Cardiac fibroblast (primary cell): ENCODE measurements around the gene GPR39.

Source experiments
- DNase-seq, 2 donors: peaks; one replicate each; pipeline versions ENCODE4 v3.0.0 to v3.0.0-alpha.2; 2010; ENCODE audit warnings: low read depth in 2 of 2
- H3K4me3 ChIP-seq, 2 donors: replicated peaks in 1 of 2; 1 replicate in 1 of 2; 2 replicates in 1 of 2; pipeline ENCODE4 v1.5.1; 2011; ENCODE audit warnings: low read depth in 2 of 2, low read length in 2 of 2, mild to moderate bottlenecking in 2 of 2, moderate library complexity in 1 of 2
- CTCF ChIP-seq: IDR thresholded peaks from one replicate; pipeline ENCODE4 v1.5.1; 2011; ENCODE audit warnings: low read depth, mild to moderate bottlenecking, low read length, inconsistent platforms

Gene GPR39

GRCh38 chr2:132607426-132608090 lies 191.0 kb downstream of the GPR39 start:
- DNase-seq = no peak
- TF ChIP-seq CTCF = no peak
- H3K4me3 ChIP-seq = no peak overlapping the region

GRCh38 chr2:132608311-132608710 lies 191.7 kb downstream of the GPR39 start:
- DNase-seq = no peak
- no peak overlapping the region for H3K4me3 ChIP-seq
- TF ChIP-seq CTCF = no peak

GRCh38 chr2:132609101-132609890 lies 192.7 kb downstream of the GPR39 start:
- TF ChIP-seq CTCF = no peak
- no peak for DNase-seq
- H3K4me3 ChIP-seq = no peak overlapping the region

- TF ChIP-seq CTCF = no peak
- no peak overlapping the region for H3K4me3 ChIP-seq
- no peak for DNase-seq
These were observed 195.1 kb downstream of the GPR39 start for GRCh38 chr2:132611719-132612118.

GRCh38 chr2:132615329-132616085 lies 198.9 kb downstream of the GPR39 start:
- TF ChIP-seq CTCF = no peak
- no peak overlapping the region for H3K4me3 ChIP-seq
- DNase-seq = no peak

- H3K4me3 ChIP-seq = no peak overlapping the region
- DNase-seq = no peak
- no peak for TF ChIP-seq CTCF
These were observed 201.4 kb downstream of the GPR39 start for GRCh38 chr2:132617989-132618388.
